ENCODE measurements around the gene RALGPS1. TPM values are rescaled to one million over a fixed set of nuclear protein-coding genes. Genes with fewer than 3 reads are reported as not detected.

Gene RALGPS1
- total and polyA plus RNA-seq, 2 of the 13 experiments (the other 11 are each of a cell fraction or from before 2014, with no cell fraction given) = 3.7 to 6.5 TPM

DNA sequence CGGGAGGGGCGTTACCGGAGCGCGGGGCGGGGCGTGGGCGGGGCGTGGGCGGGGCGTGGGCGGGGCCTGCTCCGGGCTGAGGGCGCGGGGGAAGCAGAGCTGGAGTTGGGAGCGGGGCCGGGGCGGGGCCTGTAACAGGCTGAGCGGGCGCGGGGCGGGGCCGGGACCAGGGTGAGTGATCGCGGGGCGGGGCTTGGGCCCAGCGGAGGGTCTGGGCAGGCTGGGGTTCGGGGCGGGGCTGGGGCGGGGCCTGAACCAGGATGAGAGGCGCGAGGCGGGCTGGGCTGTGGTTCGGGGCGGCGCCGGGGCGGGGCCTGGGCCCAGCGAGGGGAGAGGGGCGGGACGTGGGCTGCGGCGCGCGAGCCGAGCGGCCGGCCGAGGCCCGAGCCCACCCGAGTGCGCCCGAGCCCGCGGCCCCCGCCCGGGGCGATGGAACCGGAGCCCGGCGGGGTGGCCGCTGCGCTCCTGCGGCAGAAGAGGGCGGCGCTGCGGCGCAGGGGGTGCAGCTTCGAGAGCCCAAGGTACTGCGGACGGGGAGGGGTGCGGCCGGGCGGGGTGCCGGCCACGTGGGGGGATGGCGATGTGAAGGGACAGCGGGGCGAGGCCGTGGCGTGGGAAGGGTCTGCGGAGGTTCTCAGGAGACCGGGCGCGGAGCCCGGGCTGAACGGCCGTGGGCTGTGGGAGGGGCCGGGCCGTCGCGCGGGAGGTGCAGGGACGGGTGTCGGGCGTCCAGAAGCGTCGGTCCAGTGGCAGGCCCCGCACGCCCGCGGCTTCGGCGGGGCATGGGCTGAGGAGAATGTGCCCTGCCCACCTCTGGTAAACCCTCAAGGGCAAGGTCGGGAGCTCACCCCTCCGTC, 310.5 kb downstream of the RALGPS1 start (continued):
- TF ChIP-seq ZNF550 (CRISPR knock-in tag; IDR thresholded peaks at IDR 0.05; ENCODE audit: borderline replicate concordance) = no peak
- TF ChIP-seq ZNF672 (CRISPR knock-in tag; IDR thresholded peaks at IDR 0.05) = no peak
- no peak for TF ChIP-seq NCOR1 (IDR thresholded peaks at IDR 0.05; ENCODE audit: borderline replicate concordance, low read length)
- TF ChIP-seq, protein P1, sequence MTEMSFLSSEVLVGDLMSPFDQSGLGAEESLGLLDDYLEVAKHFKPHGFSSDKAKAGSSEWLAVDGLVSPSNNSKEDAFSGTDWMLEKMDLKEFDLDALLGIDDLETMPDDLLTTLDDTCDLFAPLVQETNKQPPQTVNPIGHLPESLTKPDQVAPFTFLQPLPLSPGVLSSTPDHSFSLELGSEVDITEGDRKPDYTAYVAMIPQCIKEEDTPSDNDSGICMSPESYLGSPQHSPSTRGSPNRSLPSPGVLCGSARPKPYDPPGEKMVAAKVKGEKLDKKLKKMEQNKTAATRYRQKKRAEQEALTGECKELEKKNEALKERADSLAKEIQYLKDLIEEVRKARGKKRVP (CRISPR knock-in tag; IDR thresholded peaks at IDR 0.05) = no peak
- no peak for TF ChIP-seq ZMAT3 (CRISPR knock-in tag; conservative IDR thresholded peaks at IDR 0.05)
- no peak for TF ChIP-seq ZNF816 (CRISPR knock-in tag; IDR thresholded peaks at IDR 0.05; ENCODE audit: borderline replicate concordance)
- TF ChIP-seq, protein P2, sequence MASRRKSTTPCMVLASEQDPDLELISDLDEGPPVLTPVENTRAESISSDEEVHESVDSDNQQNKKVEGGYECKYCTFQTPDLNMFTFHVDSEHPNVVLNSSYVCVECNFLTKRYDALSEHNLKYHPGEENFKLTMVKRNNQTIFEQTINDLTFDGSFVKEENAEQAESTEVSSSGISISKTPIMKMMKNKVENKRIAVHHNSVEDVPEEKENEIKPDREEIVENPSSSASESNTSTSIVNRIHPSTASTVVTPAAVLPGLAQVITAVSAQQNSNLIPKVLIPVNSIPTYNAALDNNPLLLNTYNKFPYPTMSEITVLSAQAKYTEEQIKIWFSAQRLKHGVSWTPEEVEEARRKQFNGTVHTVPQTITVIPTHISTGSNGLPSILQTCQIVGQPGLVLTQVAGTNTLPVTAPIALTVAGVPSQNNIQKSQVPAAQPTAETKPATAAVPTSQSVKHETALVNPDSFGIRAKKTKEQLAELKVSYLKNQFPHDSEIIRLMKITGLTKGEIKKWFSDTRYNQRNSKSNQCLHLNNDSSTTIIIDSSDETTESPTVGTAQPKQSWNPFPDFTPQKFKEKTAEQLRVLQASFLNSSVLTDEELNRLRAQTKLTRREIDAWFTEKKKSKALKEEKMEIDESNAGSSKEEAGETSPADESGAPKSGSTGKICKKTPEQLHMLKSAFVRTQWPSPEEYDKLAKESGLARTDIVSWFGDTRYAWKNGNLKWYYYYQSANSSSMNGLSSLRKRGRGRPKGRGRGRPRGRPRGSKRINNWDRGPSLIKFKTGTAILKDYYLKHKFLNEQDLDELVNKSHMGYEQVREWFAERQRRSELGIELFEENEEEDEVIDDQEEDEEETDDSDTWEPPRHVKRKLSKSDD (CRISPR knock-in tag; IDR thresholded peaks at IDR 0.05; ENCODE audit: low read depth) = no peak
- no peak for TF ChIP-seq RORA (CRISPR knock-in tag; IDR thresholded peaks at IDR 0.05)
- TF ChIP-seq FOXA3 (CRISPR knock-in tag; IDR thresholded peaks at IDR 0.05) = no peak
- TF ChIP-seq MTF1 (CRISPR knock-in tag; IDR thresholded peaks at IDR 0.05) = no peak
- TF ChIP-seq SP140L (CRISPR knock-in tag; IDR thresholded peaks at IDR 0.05; ENCODE audit: borderline replicate concordance) = no peak
- no peak for TF ChIP-seq ZNF737 (CRISPR knock-in tag; IDR thresholded peaks at IDR 0.05; ENCODE audit: borderline replicate concordance)
- TF ChIP-seq, protein P3, sequence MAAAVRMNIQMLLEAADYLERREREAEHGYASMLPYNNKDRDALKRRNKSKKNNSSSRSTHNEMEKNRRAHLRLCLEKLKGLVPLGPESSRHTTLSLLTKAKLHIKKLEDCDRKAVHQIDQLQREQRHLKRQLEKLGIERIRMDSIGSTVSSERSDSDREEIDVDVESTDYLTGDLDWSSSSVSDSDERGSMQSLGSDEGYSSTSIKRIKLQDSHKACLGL (CRISPR knock-in tag; IDR thresholded peaks at IDR 0.05) = peak; percentile 60; the same call in 1 of the 2 replicates
- no peak for TF ChIP-seq SCMH1 (CRISPR knock-in tag; IDR thresholded peaks at IDR 0.05; ENCODE audit: borderline replicate concordance)
- TF ChIP-seq ZNF224 (CRISPR knock-in tag; IDR thresholded peaks at IDR 0.05) = no peak
- no peak for TF ChIP-seq STAT5B (CRISPR knock-in tag; IDR thresholded peaks at IDR 0.05)
- TF ChIP-seq HOXA3 (CRISPR knock-in tag; IDR thresholded peaks at IDR 0.05) = peak; percentile 16; the same call in 1 of the 2 replicates
- TF ChIP-seq ARNT2 (CRISPR knock-in tag; IDR thresholded peaks at IDR 0.05; ENCODE audit: low read depth) = no peak
- TF ChIP-seq TRIM24 (CRISPR knock-in tag; IDR thresholded peaks at IDR 0.05) = no peak
- TF ChIP-seq ZBTB21 (CRISPR knock-in tag; IDR thresholded peaks at IDR 0.05) = no peak
- no peak for TF ChIP-seq SIX1 (CRISPR knock-in tag; IDR thresholded peaks at IDR 0.05; ENCODE audit: borderline replicate concordance)
- TF ChIP-seq ZNF12 (CRISPR knock-in tag; IDR thresholded peaks at IDR 0.05) = no peak
- TF ChIP-seq ZNF720 (CRISPR knock-in tag; IDR thresholded peaks at IDR 0.05) = no peak
- no peak for TF ChIP-seq ZNF552 (CRISPR knock-in tag; IDR thresholded peaks at IDR 0.05; ENCODE audit: borderline replicate concordance)
- TF ChIP-seq, protein P4, sequence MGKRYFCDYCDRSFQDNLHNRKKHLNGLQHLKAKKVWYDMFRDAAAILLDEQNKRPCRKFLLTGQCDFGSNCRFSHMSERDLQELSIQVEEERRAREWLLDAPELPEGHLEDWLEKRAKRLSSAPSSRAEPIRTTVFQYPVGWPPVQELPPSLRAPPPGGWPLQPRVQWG (CRISPR knock-in tag; IDR thresholded peaks at IDR 0.05; ENCODE audit: borderline replicate concordance, low read depth) = no peak
- no peak for TF ChIP-seq HOXA9 (CRISPR knock-in tag; IDR thresholded peaks at IDR 0.05; ENCODE audit: borderline replicate concordance)
- TF ChIP-seq ZNF383 (CRISPR knock-in tag; IDR thresholded peaks at IDR 0.05; ENCODE audit: borderline replicate concordance) = no peak

Measured in HepG2 (cell line).